HG03432 (cell line): ENCODE data around the gene KRT86.
"Not testable (repeated sequence)": the region's sequence is repeated elsewhere in the genome, so short reads cannot be mapped to it uniquely, and the experiment has no call there.

Source experiments
- ATAC-seq: cut with Tn5 transposase; IDR thresholded peaks from one replicate; pipeline ENCODE4 v1.9.1; 2021; ENCODE audit warnings: mild to moderate bottlenecking, moderate library complexity; ENCODE audit not compliant: unreplicated experiment

The KRT86 gene

GRCh38 chr12:52290483-52291134 lies 16.2 kb downstream of the KRT86 start:
- not testable (repeated sequence) for ATAC-seq

DNA sequence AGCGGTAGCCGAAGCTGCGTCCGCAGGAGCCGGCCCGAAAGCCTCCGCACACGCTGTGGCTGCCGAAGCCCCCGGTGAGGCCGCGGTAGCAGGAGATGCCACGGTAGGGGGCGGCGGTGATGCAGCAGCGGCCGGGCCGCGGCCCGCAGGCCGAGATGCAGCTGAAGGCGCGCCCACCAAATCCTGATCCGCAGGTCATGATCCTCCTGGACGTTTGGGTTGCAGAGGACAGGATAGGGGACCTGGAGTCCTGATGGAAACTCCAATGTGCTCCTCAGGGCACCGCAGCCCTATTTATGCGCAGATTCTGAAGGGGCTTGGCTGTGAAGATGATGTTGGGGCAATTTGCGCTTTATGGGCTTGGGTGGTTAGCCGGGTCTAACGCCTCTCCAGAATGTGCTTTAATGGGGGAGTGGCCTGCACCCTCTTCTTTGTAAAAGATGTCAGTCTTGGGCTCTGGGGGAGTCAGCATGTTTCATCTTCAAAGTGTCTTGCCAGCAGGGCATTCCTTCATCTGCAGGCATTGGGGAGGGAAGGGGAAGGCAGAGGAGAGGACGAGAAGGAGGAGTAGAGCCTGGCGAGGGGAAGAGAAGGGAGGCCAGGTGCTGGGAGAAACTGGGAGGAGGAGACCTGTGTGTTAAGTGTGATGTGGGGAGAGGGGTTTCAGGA lies 17.0 kb downstream of the KRT86 start, which contains the start of gene KRT81:
Gene KRT81, minus strand, starts transcription at position 268 of the 669 bp plus-strand sequence. Its CDS starts 69 bp downstream, at position 199.
- ATAC-seq = no peak

GRCh38 chr12:52293926-52294325 lies 19.5 kb downstream of the KRT86 start:
- ATAC-seq = no peak

- ATAC-seq = no peak
Observed at GRCh38 chr12:52294803-52295202, 20.4 kb downstream of the KRT86 start.

- ATAC-seq = no peak
Observed at GRCh38 chr12:52295663-52296062, 21.2 kb downstream of the KRT86 start.

- ATAC-seq = no peak
Observed at GRCh38 chr12:52296572-52297215, 22.2 kb downstream of the KRT86 start.

DNA sequence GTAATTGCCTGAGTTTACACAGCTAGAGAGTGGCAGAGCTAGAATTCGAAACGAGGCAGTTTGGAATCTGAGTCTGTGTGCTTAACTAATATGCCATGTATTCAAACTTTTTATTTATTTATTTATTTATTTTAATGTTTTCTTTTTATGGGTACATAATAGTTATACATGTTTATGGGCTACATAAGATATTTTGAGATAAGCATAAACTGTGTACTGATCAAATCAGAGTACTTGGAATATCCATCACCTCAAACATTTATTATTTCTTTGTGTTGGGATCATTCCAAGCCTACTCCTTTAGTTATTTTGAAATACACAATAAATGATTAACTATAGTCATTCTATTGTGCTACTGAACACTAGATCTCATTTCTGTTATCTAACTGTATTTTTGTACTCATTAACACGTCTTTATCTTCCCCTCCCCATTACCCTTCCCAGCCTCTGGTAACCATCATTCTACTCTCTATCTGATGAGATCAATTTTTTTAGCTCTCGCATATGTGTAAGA lies 24.3 kb downstream of the KRT86 start:
- ATAC-seq = no peak

GRCh38 chr12:52300796-52301691 lies 26.6 kb downstream of the KRT86 start:
- no peak for ATAC-seq

DNA sequence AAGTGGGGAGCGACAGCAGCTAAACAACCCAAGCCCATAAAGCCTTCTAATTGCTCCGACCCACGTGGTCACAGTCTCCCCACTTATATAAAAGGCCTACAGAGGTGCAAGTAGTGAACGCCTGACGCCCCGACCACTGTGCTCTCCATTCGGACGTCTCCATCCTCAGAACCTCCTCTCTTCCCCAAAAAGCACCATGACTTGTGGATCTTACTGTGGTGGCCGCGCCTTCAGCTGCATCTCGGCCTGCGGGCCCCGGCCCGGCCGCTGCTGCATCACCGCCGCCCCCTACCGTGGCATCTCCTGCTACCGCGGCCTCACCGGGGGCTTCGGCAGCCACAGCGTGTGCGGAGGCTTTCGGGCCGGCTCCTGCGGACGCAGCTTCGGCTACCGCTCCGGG lies 27.3 kb downstream of the KRT86 start:
- not testable (repeated sequence) for ATAC-seq

GRCh38 chr12:52302242-52302914 lies 27.9 kb downstream of the KRT86 start:
- ATAC-seq = not testable (repeated sequence)

DNA sequence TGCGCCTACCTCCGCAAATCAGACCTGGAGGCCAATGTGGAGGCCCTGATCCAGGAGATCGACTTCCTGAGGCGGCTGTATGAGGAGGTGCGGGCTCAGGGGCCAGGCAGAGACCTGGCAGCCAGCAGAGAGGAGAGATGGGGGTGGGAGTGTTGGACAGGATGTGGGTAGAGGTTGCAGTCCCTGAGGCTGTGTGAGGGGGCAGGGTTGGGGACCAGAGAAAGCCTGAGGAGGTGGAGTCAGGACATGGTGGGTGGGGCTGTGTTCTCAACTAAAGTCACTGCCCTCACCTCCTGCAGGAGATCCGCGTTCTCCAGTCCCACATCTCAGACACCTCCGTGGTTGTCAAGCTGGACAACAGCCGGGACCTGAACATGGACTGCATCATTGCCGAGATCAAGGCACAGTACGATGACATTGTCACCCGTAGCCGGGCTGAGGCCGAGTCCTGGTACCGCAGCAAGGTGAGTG lies 30.5 kb downstream of the KRT86 start:
- peak; percentile 76 for ATAC-seq

- ATAC-seq = no peak
Observed at GRCh38 chr12:52305921-52306705, 31.7 kb downstream of the KRT86 start.

GRCh38 chr12:52306731-52307130 lies 32.3 kb downstream of the KRT86 start:
- ATAC-seq = no peak

DNA sequence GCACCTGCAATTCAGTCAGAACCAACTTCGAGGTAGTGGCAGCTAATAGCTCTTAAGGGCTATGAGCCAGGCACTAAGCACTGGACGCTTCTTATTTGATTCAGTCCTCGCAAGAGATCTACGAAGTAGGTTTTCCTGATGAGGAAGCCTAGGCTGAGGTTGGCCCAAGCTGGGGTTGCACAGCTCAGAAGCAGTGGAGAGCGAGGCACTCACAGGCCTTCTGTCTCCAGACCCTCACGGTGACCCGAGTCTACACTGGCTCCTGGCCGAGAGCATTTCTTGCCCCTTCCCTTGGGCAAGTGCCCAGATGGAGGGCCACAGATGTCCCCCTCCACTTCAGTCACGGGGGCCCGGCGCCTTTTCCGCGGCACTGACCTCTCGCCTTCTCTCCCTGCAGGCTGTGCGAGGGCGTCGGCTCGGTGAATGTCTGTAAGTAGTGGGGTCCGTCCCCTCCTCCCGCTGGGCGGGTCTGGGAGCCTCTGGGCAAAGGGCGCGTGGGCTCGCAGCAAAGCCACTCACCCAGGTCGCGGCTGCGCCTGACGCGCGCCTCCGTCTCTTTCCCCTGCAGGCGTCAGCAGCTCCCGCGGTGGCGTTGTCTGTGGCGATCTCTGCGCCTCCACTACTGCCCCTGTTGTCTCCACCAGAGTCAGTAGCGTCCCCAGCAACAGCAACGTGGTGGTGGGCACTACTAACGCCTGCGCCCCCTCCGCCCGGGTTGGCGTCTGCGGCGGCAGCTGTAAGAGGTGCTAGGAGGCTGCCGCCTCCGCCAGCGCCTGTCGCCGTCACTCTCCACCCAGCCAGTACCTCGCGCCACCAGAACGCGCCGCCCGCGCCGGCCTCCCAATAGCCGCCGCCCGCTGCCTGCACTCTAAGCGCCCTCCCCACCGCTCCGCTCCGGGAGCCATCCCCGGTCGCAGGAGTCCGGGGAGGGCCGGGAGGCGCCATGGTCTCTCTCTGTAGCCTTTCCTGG lies 33.7 kb downstream of the KRT86 start:
- no peak for ATAC-seq

DNA sequence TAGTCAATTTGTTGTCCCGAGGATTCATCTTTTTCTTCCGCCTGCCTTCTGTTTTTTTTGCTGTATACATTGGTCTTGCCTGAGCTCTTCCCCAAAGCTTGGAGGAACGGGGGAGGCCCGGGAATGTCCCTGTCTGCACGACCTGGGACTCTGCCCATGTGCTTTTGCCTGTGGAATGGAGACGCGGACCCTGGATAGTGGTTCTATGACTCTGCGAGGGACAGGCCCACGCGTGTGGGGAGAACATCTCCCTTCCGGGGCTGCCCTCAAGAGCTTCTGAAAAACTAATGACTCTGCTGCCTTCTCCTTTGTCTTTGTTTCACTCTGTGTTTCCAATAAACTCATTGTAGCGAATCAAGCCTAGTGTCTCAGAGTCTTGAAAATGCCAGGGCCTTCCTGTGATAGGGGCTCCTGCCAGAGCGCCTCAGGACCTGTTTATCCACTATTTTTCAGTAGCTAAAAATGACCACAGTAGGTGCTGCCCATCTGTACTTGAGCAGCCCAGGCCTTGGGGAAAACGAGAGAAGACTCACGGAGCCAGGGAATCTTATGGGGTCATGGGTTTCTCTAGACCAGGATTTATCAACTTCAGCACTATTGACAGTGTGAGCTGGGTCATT lies 34.5 kb downstream of the KRT86 start:
- ATAC-seq = no peak

DNA sequence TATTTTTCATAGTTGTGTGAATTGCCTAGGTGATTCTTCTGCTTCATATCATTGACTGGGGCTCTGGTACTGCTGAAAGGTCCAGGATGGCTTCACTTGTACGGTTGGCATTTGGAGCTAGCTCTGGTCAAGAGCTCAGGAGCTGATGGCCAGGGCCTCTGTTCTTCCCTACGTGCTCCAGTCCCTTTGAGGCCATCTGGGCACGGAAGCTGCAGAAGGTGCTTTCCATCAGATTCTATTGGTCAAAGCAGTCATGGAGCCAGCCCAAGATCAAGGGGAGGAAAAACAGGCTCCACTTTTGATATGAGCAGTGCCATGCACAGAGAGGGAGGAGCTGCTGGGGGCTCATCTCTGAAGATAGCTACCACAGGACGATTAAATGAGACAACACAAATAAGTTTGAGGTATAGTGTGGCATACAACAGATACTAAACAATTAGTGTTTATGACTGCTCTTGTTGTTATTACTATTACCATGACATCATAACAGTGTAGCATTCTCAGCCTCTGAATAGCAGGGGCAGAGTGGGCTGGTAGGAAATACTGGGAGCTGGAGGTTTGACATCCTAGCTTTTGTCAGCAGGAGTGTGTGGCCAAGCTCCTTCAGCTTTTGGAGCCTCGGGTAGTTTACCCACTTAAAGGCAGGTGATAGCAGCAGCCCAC lies 36.3 kb downstream of the KRT86 start:
- ATAC-seq = no peak

DNA sequence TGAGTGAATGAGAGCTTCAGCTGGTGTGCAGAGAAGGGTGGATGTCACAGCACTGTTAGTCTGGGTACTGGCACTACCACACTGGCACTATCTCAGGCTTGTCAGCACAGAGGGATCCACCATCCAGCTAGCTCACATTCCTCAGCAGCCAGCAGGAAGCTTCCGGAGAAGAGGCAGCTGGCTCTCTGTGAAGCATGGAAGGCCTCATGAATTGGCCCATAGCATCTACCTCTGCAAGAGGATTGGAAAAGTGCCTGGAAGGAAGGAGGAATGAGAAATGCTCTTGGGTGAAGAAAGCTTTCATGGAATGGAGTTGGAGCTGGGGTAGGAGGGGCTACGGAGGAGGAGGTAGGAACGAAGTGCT lies 36.8 kb downstream of the KRT86 start:
- no peak for ATAC-seq
